Effector memory CD4-positive, alpha-beta T cell (primary cell): Measurements from ENCODE around the gene GFOD1.
A peak's percentile ranks its signal among the peaks of the same experiment; 100 is the strongest.

Experiments used
- DNase-seq, 3 donors: peaks; one replicate each; pipeline ENCODE4 v3.0.0-alpha.2; 2020
- H3K27ac ChIP-seq: 2 replicates; pipeline ENCODE4 v1.7.0; 2013; ENCODE audit warnings: mild to moderate bottlenecking, low read length, moderate library complexity; ENCODE audit not compliant: insufficient read depth, poor library complexity, severe bottlenecking
- H3K27me3 ChIP-seq: replicated peaks from 2 replicates; pipeline ENCODE4 v1.7.0; 2013; ENCODE audit warnings: mild to moderate bottlenecking, low read length; ENCODE audit not compliant: insufficient read depth, control insufficient read depth, poor library complexity, severe bottlenecking
- H3K36me3 ChIP-seq: 2 replicates; pipeline ENCODE4 v1.7.0; 2013; ENCODE audit warnings: mild to moderate bottlenecking, low read length, moderate library complexity; ENCODE audit not compliant: control insufficient read depth, insufficient read depth
- H3K4me1 ChIP-seq: 2 replicates; pipeline ENCODE4 v1.7.0; 2013; ENCODE audit warnings: low read length, mild to moderate bottlenecking; ENCODE audit not compliant: control insufficient read depth, insufficient read depth, poor library complexity, severe bottlenecking
- H3K4me3 ChIP-seq: 2 replicates; pipeline ENCODE4 v1.7.0; 2013; ENCODE audit warnings: low read length, low read depth, mild to moderate bottlenecking; ENCODE audit not compliant: insufficient read depth, poor library complexity, severe bottlenecking
- H3K9me3 ChIP-seq: 2 replicates; pipeline ENCODE4 v1.7.0; 2013; ENCODE audit warnings: mild to moderate bottlenecking, low read length, moderate library complexity; ENCODE audit not compliant: control insufficient read depth

GFOD1 gene

GRCh38 chr6:13496513-13497190 lies 9.3 kb upstream of the GFOD1 start:
- H3K4me3 ChIP-seq: no peak overlapping the region
- H3K36me3 ChIP-seq: no peaks in the 10 kb centered on the region
- H3K27ac ChIP-seq: no peak overlapping the region
- DNase-seq: no peak
- no peaks in the 10 kb centered on the region for H3K9me3 ChIP-seq
- H3K4me1 ChIP-seq: no peaks in the 10 kb centered on the region
- H3K27me3 ChIP-seq: no peaks in the 10 kb centered on the region

DNA sequence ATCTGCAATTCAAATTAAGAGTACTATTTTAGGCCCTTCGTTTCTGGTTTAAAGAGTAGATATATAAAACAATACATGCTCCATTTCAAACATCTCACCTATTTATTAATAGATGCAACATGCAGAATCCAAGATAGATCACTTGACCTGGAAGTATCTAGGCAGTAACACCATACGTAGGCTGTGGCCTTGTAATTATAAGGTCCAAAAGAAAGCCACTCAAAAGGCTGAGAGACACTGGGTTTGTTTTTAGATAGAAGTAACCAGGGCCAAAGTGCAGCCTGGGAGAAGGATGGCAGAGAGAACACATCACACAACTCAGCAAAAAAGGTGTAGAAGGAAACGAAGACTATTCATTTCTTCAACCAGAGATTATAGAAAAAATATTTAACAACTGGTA lies 8.4 kb upstream of the GFOD1 start:
- no peak for DNase-seq
- Histone ChIP-seq H3K36me3 (no peaks in the 10 kb centered on the region), H3K27ac (no peak overlapping the region), H3K27me3 (no peaks in the 10 kb centered on the region), H3K9me3 (no peaks in the 10 kb centered on the region), H3K4me3 (no peak overlapping the region), H3K4me1 (no peaks in the 10 kb centered on the region)

GRCh38 chr6:13495112-13495776 lies 7.8 kb upstream of the GFOD1 start:
- Histone ChIP-seq H3K27ac (no peak overlapping the region), H3K36me3 (no peaks in the 10 kb centered on the region), H3K9me3 (no peaks in the 10 kb centered on the region), H3K4me3 (no peak overlapping the region), H3K4me1 (no peaks in the 10 kb centered on the region), H3K27me3 (no peaks in the 10 kb centered on the region)
- no peak for DNase-seq

DNA sequence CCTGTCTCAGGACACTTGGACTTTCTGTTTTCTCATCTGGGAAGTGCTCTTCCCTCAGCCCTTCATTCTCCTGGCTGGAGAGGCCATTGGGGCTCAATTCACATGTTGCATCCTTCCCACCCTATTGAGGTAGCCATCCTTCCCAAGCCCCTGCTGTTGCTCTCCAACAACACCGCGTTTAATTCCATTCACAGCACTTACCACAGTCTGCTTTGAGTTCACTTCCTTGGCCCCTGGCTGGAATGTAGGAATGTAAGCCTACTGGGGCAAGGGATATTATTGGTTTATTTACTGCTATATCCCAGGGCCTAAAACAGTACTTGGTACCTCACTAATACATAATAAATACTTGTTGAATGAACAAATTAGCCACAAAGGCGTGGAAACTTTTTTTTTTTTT lies 6.7 kb upstream of the GFOD1 start:
- H3K9me3 ChIP-seq: no peaks in the 10 kb centered on the region
- H3K4me1 ChIP-seq: no peaks in the 10 kb centered on the region
- no peak overlapping the region for H3K27ac ChIP-seq
- H3K27me3 ChIP-seq: no peaks in the 10 kb centered on the region
- no peak overlapping the region for H3K4me3 ChIP-seq
- DNase-seq: no peak
- no peaks in the 10 kb centered on the region for H3K36me3 ChIP-seq

GRCh38 chr6:13493147-13493546 lies 5.7 kb upstream of the GFOD1 start:
- peaks cover 3% of the 10 kb centered on the region for H3K4me1 ChIP-seq
- H3K9me3 ChIP-seq: no peaks in the 10 kb centered on the region
- no peaks in the 10 kb centered on the region for H3K36me3 ChIP-seq
- DNase-seq: no peak
- no peak overlapping the region for H3K4me3 ChIP-seq
- no peak overlapping the region for H3K27ac ChIP-seq
- no peaks in the 10 kb centered on the region for H3K27me3 ChIP-seq

DNA sequence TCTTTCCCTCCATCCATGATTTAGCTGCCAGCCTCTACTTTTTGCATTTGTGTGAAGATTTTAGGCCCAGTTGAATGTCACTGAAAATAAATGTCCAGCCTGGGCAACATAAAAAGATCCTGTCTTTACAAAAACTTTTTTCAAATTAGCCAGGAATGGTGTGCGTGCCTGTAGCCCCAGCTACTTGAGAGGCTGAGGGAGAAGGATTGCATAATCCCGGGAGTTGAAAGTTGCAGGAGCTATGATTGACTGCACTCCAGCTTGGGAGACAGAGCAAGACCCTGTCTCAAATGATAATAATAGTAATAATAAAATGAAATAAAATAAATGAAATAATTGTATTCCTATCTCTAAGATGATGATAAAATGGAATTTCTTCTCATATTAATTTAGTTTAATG lies 5.0 kb upstream of the GFOD1 start:
- no peaks in the 10 kb centered on the region for H3K36me3 ChIP-seq
- no peak for DNase-seq
- no peak overlapping the region for H3K4me3 ChIP-seq

DNA sequence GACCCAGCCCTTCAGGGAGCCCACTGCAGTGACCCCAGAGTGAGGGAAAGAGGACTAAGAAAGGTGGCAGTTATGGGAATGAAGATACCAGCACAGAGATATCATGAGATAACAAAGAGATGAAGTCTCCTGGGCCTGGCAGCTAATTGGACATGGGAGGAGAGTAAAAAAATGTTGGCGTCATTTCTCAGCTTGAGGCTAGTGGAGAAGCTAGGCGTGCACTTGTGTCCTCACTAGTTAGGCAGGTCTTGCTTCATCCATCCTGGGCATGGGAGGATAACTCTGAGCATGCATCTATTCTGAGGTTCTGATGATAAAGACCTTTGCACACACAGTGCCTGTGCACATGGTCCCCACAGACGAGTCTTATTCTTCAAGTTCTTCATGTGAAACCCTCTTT lies 4.1 kb upstream of the GFOD1 start:
- Histone ChIP-seq H3K36me3 (no peaks in the 10 kb centered on the region), H3K27ac (no peak overlapping the region), H3K4me3 (no peak overlapping the region), H3K27me3 (no peaks in the 10 kb centered on the region), H3K4me1 (peaks cover 3% of the 10 kb centered on the region), H3K9me3 (no peaks in the 10 kb centered on the region)
- no peak for DNase-seq

More for the DNA sequence above, 5.0 kb upstream of the GFOD1 start:
- no peaks in the 10 kb centered on the region for H3K27me3 ChIP-seq
- peaks cover 3% of the 10 kb centered on the region for H3K4me1 ChIP-seq
- H3K27ac ChIP-seq: no peak overlapping the region
- H3K9me3 ChIP-seq: no peaks in the 10 kb centered on the region

DNA sequence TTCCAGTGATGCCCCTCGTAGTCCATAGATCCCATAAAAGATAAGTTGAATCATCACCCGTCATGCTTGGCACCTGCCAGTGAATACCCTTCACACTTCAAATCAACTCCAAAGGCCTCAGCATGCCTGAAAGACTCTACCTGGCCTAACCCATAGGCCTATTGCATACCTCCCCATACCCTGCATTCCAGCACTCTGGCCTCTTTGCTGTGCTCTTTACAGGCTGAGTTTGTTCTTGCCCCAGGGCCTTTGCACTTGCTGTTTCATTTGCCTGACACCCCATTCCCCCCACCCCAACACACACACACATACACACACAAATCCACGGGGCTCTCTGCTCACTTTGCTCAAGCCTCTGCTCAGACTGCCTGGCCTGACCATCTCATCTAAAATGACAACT lies 3.0 kb upstream of the GFOD1 start:
- DNase-seq: no peak
- no peaks in the 10 kb centered on the region for H3K27me3 ChIP-seq

GRCh38 chr6:13488896-13489237 lies 1.5 kb upstream of the GFOD1 start:
- Histone ChIP-seq H3K27me3 (no peaks in the 10 kb centered on the region), H3K9me3 (no peaks in the 10 kb centered on the region), H3K4me3 (peak overlapping the region; percentile 85), H3K36me3 (no peaks in the 10 kb centered on the region), H3K4me1 (peaks cover 8% of the 10 kb centered on the region), H3K27ac (no peak overlapping the region)
- DNase-seq: no peak

More for the DNA sequence above, 3.0 kb upstream of the GFOD1 start:
- H3K4me3 ChIP-seq: no peak overlapping the region
- peaks cover 8% of the 10 kb centered on the region for H3K4me1 ChIP-seq
- H3K27ac ChIP-seq: no peak overlapping the region
- no peaks in the 10 kb centered on the region for H3K36me3 ChIP-seq
- no peaks in the 10 kb centered on the region for H3K9me3 ChIP-seq

DNA sequence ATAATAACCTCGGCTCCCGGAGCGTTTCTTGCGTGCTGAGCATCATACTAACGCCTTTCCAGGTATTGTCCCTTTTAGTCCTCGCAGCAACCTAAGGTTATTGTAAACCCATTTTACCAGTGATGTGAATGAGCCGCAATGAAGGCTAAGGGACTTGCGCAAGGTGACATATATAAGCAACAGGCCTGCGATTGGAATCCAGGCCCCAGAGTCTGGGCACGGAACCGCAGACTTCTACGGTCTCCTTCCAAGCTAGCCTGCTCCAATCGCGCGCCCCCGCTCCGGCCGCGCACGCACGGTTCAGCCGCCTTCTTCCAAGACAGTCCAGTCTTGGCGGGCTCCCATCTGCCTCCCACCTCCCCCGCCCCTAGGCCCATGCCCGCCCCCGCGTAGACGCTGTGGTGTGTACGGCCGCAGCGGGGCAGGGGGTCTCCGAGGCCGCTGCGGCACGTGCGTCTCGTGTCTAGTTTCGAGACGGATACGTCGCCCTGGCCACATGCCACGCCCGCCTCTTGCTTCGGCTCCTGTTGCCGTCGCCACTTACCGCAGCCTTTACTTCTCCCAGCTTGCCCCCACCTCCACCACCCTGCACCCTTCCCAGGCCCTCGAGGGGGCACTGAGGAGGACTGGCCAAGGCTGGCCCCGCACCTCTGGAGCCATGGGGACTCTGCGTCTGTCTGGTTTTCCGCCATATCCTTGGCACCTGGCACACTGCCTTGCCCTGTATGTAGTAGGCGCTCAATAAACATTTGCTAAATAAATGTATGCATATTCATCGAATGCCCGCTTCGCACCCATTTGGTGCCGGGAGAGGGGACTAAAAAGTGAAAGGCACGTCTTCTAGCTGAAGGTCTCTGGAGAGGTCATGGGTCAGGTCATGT lies 855 bp upstream of the GFOD1 start:
- H3K4me3 ChIP-seq: peak overlapping the region; percentile 85
- H3K36me3 ChIP-seq: no peaks in the 10 kb centered on the region
- DNase-seq: no peak
- no peaks in the 10 kb centered on the region for H3K9me3 ChIP-seq
- peaks cover 8% of the 10 kb centered on the region for H3K4me1 ChIP-seq
- no peak overlapping the region for H3K27ac ChIP-seq
- no peaks in the 10 kb centered on the region for H3K27me3 ChIP-seq
